ENCODE results near the gene ANXA6. TPM values are rescaled to one million over a fixed set of nuclear protein-coding genes. Genes with fewer than 3 reads are reported as not detected.

ANXA6 gene
- polyA plus RNA-seq, 1 of the 3 experiments (the other 2 are of a cell fraction): 87.5 TPM

DNA sequence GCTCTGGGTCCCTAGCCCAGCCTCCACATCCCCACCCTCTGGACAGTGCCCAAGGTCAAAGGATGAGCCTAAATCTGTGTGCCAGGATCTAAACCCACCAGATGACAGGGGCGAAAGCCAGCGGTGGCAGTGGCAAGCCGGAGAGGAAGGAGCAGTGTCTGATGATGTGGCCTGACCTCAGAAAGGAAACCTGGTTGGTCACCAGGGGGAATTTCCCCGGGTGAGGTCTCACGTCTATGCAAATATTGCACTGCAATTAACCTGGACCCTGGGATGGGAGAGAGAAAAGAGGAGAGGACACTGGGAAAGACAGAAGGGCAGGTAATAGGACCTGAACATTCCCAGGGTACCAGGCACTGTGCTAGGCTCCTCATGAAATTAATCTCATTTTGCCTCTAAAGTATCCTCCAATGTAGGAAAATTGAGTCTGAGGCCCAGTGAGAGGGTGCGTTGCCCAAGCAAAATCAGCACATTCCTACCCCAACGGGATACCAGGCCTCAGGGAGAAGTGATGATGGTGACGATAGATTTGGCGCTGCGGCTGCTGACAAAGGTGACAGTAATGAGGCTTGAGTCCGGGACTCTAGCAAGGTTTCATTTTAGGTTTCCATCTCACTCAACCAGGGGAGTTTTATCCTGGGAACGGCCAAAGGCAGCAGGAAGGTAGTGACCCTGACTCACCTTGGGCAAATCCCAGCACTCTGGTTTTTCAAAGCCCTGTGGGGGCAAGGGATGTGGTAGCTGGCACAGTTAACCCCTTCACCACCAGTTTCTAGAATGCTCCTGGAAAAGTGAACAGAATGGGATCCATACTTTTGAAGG lies 63.3 kb downstream of the ANXA6 start:
- Histone ChIP-seq H3K9me2 (no peaks in the 10 kb centered on the region), H3K27me3 (ENCODE audit: insufficient read depth) (no peaks in the 10 kb centered on the region), H3F3A (replicated peaks; ENCODE audit: insufficient read depth) (peaks cover 21% of the 10 kb centered on the region), H3K27ac (ENCODE audit: low read depth in 2 of 2, low read length in 1 of 2) (peak overlapping the region in 1 of 2 experiments; percentile 69; a peak in 2 of 4 replicates), H2AFZ (ENCODE audit: low read depth) (0 out of 2 replicates have a peak overlapping the region, but pooled peaks have one; percentile 30), H4K20me1 (ENCODE audit: insufficient read depth) (no peaks in the 10 kb centered on the region), H3K4me3 (ENCODE audit: low read depth in 2 of 2, low read length in 1 of 2) (no peak overlapping the region), H3K4me2 (peak overlapping the region; percentile 62; the same call in 1 of the 2 replicates), H3K9me3 (no peaks in the 10 kb centered on the region), H3K36me3 (replicated peaks in 1 of 2; ENCODE audit: control insufficient read depth in 1 of 2, insufficient read depth in 2 of 2, low read length in 1 of 2) (no peaks in the 10 kb centered on the region), H3K79me2 (ENCODE audit: insufficient read depth) (no peaks in the 10 kb centered on the region), H3K4me1 (ENCODE audit: control insufficient read depth in 1 of 2, insufficient read depth in 2 of 2, low read depth in 1 of 2, low read length in 1 of 2) (peaks cover 12 to 23% of the 10 kb centered on the region in 2 experiments; a peak in 3 of 4 replicates), H3K9ac (peak overlapping the region; percentile 14; the same call in 1 of the 2 replicates)
- TF ChIP-seq, protein P1, sequence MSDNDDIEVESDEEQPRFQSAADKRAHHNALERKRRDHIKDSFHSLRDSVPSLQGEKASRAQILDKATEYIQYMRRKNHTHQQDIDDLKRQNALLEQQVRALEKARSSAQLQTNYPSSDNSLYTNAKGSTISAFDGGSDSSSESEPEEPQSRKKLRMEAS (IDR thresholded peaks at IDR 0.05; ENCODE audit: low read depth): no peak
- TF ChIP-seq EZH2phosphoT487 (IDR thresholded peaks at IDR 0.05; ENCODE audit: borderline replicate concordance, low read depth) (no peak), EP300 (IDR thresholded peaks at IDR 0.05; ENCODE audit: borderline replicate concordance in 1 of 2, low read depth in 1 of 2, low read length in 1 of 2) (no peak), CHD2 (IDR thresholded peaks at IDR 0.05; ENCODE audit: low read length, partially characterized antibody) (no peak), RXRA (IDR thresholded peaks at IDR 0.05; ENCODE audit: borderline replicate concordance, low read depth) (no peak), NFIC (IDR thresholded peaks at IDR 0.05; ENCODE audit: borderline replicate concordance) (no peak), JUND (IDR thresholded peaks at IDR 0.05) (no peak), FOSL2 (IDR thresholded peaks at IDR 0.05; ENCODE audit: borderline replicate concordance, low read depth) (no peak), GATA2 (CRISPR knock-in tag; IDR thresholded peaks at IDR 0.05) (no peak), POLR2AphosphoS5 (IDR thresholded peaks at IDR 0.05; ENCODE audit: low read depth, low read length) (no peak), TEAD4 (IDR thresholded peaks at IDR 0.05; ENCODE audit: borderline replicate concordance, insufficient read depth) (no peak), YY1 (IDR thresholded peaks at IDR 0.05; ENCODE audit: low read depth) (no peak), RFX5 (IDR thresholded peaks at IDR 0.05; ENCODE audit: low read length) (no peak), FOXJ3 (CRISPR knock-in tag; IDR thresholded peaks at IDR 0.05) (no peak)
- TF ChIP-seq, protein P2, sequence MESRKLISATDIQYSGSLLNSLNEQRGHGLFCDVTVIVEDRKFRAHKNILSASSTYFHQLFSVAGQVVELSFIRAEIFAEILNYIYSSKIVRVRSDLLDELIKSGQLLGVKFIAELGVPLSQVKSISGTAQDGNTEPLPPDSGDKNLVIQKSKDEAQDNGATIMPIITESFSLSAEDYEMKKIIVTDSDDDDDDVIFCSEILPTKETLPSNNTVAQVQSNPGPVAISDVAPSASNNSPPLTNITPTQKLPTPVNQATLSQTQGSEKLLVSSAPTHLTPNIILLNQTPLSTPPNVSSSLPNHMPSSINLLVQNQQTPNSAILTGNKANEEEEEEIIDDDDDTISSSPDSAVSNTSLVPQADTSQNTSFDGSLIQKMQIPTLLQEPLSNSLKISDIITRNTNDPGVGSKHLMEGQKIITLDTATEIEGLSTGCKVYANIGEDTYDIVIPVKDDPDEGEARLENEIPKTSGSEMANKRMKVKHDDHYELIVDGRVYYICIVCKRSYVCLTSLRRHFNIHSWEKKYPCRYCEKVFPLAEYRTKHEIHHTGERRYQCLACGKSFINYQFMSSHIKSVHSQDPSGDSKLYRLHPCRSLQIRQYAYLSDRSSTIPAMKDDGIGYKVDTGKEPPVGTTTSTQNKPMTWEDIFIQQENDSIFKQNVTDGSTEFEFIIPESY (IDR thresholded peaks at IDR 0.05; ENCODE audit: borderline replicate concordance, low read depth): no peak
- 63% methylated on average over 12 of the region's 12 CpGs for WGBS (ENCODE audit: low lambda C conversion rate)
- DNase-seq: no peak
- CTCF ChIA-PET: interaction anchor here (1.0 to 2.0 kb wide), 4 partner anchors 12 to 42 kb away, joined by 3 to 12 read pairs (median 4); no protein-coding TSS in a partner anchor
- POLR2A ChIA-PET: no interaction called here

Data from SK-N-SH (cell line).